Adrenal gland (tissue), 5 donors: ENCODE measurements around the gene TRO.

Experiments
- POLR2A ChIP-seq, 2 donors: fragments of 450-650 bp; IDR thresholded peaks; one replicate each; pipeline ENCODE4 v1.6.1; 2017; ENCODE audit warnings: antibody characterized with exemption in 2 of 2, mild to moderate bottlenecking in 2 of 2, moderate library complexity in 1 of 2
- TF ChIP-seq, protein P1 (sequence below), 6 experiments: fragments of 450-650 bp in 4 of 6; fragments of 200-600 bp in 2 of 6; sonication (generic) in 1 of 6; IDR thresholded peaks; 1 replicate in 5 of 6; 2 replicates in 1 of 6; pipeline versions ENCODE4 v1.5.1 to v1.8.0; 2016 to 2021; ENCODE audit warnings: antibody characterized with exemption in 6 of 6, mild to moderate bottlenecking in 2 of 6, moderate library complexity in 1 of 6
- donor health status: DM: no; HTN: no; CAD: no.

DNA sequence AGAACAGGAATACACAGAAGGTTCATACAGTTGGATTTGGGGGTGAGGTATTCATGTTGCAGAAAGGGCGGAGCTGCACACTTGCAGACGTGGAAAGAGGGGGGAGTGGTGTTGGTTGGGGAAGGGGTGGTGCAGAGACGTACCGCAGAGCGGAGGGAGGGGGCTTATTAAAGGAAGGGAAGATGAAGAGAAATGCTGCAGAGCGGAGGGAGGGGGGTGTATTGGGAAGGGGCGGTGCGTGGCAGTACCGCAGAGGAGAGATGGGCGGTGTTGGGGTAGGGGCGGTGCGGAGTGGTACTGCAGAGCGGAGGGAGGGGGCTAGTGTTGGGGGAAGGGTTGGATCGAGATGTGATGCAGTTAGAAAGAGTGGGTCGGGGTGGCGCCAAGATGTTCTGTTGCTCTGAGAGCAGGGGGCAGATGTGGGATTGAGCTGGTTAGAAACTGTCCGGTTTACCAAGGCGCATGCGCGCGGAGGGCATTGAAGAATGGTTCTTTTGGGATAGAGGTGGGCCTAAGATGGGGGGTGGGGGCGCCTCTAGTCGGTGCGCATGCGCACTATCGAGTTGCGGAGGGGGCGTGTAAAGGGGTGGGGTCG is 900 bp downstream of the TRO start:
- no peak for TF ChIP-seq POLR2A (IDR thresholded peaks at IDR 0.05)
- TF ChIP-seq, protein P1, sequence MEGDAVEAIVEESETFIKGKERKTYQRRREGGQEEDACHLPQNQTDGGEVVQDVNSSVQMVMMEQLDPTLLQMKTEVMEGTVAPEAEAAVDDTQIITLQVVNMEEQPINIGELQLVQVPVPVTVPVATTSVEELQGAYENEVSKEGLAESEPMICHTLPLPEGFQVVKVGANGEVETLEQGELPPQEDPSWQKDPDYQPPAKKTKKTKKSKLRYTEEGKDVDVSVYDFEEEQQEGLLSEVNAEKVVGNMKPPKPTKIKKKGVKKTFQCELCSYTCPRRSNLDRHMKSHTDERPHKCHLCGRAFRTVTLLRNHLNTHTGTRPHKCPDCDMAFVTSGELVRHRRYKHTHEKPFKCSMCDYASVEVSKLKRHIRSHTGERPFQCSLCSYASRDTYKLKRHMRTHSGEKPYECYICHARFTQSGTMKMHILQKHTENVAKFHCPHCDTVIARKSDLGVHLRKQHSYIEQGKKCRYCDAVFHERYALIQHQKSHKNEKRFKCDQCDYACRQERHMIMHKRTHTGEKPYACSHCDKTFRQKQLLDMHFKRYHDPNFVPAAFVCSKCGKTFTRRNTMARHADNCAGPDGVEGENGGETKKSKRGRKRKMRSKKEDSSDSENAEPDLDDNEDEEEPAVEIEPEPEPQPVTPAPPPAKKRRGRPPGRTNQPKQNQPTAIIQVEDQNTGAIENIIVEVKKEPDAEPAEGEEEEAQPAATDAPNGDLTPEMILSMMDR (IDR thresholded peaks at IDR 0.05), result peak in 1 of 6 experiments; percentile 15
